Choroid plexus epithelial cell (primary cell): ENCODE measurements around the gene CLEC2B.
"Not testable (repeated sequence)": the region's sequence is repeated elsewhere in the genome, so short reads cannot be mapped to it uniquely, and the experiment has no call there.

Experiments
- DNase-seq: peaks from one replicate; pipeline ENCODE4 v3.0.0-alpha.2; 2010; ENCODE audit warnings: low read depth
- H3K4me3 ChIP-seq: 2 replicates; pipeline ENCODE4 v1.5.1; 2011; ENCODE audit warnings: low read depth, mild to moderate bottlenecking, control low read depth, low read length, moderate library complexity
- CTCF ChIP-seq: conservative IDR thresholded peaks from 2 replicates; pipeline ENCODE4 v1.5.1; 2011; ENCODE audit warnings: low read depth, mild to moderate bottlenecking, control low read depth, inconsistent platforms, low read length, moderate library complexity

The CLEC2B gene

GRCh38 chr12:9888665-9889273 is 19.6 kb upstream of the CLEC2B start:
- no peak for DNase-seq
- TF ChIP-seq CTCF: no peak
- H3K4me3 ChIP-seq: no peak overlapping the region

- no peak for TF ChIP-seq CTCF
- DNase-seq: peak; percentile 56
- no peak overlapping the region for H3K4me3 ChIP-seq
Measured at GRCh38 chr12:9883175-9883574, 14.0 kb upstream of the CLEC2B start.

- no peak for TF ChIP-seq CTCF
- no peak for DNase-seq
Measured at GRCh38 chr12:9881988-9882387, 12.8 kb upstream of the CLEC2B start.

GRCh38 chr12:9881246-9881645 is 12.1 kb upstream of the CLEC2B start, which contains the start of gene KLRF2:
KLRF2 (plus strand) TSS chr12:9881489; CDS start chr12:9881596, 107 bp downstream.
- TF ChIP-seq CTCF: no peak
- no peak within 1 kb of the TSS for H3K4me3 ChIP-seq
- DNase-seq: no peak

More at GRCh38 chr12:9881988-9882387, 12.8 kb upstream of the CLEC2B start:
- H3K4me3 ChIP-seq: no peak overlapping the region

- no peak for TF ChIP-seq CTCF
- H3K4me3 ChIP-seq: no peak overlapping the region
- no peak for DNase-seq
Measured at GRCh38 chr12:9880532-9881078, 11.5 kb upstream of the CLEC2B start.

- not testable (repeated sequence) for DNase-seq, H3K4me3 ChIP-seq
Measured at GRCh38 chr12:9876120-9876519, 7.0 kb upstream of the CLEC2B start.

GRCh38 chr12:9872742-9873141 is 3.6 kb upstream of the CLEC2B start:
- no peak for DNase-seq
- H3K4me3 ChIP-seq: no peak overlapping the region
- TF ChIP-seq CTCF: no peak
